ENCODE results near the gene METTL2B.
A peak's percentile ranks its signal among the peaks of the same experiment; 100 is the strongest.
"Not testable (repeated sequence)": the region's sequence is repeated elsewhere in the genome, so short reads cannot be mapped to it uniquely, and the experiment has no call there.

METTL2B gene

DNA sequence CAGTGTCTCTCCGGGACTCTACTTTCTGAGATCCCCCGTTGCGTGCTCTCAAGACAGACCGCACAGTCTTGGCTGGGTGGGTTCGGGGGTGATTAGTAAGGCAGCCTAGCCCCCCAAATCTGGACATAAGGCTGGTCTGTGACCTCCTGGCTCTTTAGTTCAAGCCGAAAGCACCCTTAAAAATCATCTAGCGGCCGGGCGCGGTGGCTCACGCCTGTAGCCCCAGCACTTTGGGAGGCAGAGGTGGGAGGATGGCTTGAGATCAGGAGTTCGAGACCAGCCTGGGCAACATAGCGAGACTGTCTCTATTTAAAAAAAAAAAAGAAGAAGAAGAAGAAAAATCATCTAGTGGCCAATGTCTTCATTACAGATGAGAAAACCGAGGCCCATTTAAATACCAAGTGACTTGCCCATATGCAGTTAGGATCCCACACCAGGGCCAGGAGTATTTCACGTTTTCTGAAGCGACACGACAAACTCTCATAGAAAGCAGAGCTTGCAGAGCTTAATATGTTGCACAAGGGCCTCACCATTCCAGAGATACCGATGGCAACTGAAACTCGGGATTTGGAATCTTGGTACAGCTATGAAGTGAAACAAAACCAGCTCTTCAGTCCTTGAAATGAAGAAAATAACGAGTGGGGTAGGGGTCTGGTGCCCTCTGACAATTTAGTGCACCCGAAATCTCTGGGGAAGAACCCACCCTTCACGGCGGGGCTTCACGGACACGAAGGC lies 21.6 kb upstream of the METTL2B start:
- DNase-seq: no peak

DNA sequence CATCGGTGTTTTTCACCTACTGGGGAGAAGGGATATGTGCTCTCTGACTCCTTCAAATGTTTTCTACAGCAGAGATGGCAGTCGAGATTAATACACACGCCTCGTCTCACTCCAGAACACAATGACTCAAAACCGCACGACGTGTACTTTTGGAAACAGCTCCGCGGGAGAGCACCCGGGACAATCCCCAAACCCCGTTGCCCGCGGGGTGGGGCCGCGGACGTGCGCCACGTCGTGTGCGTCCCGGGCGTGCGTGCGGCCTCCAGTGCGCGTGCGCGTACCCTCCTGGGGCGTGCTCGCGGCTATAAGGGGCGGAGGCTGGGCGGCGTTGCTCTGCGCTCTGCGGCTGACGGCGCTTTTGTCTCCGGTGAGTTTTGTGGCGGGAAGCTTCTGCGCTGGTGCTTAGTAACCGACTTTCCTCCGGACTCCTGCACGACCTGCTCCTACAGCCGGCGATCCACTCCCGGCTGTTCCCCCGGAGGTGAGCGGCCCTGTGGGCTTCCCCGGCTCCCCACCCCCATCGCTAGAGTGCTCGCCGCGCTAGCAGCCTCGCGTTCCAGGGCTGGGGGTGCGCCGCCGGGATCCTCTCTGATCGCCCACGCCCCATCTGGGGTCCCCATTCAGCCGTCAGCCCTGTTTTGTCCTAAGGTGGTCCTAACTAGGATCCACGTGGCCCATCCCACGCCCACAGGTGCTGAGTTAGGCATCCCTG lies 20.8 kb upstream of the METTL2B start, which contains the start of gene HILPDA:
Gene HILPDA, plus strand, starts transcription at position 336 of the 712 bp plus-strand sequence. CDS start 1,391 bp downstream, outside the sequence.
- DNase-seq: peak; percentile 98

DNA sequence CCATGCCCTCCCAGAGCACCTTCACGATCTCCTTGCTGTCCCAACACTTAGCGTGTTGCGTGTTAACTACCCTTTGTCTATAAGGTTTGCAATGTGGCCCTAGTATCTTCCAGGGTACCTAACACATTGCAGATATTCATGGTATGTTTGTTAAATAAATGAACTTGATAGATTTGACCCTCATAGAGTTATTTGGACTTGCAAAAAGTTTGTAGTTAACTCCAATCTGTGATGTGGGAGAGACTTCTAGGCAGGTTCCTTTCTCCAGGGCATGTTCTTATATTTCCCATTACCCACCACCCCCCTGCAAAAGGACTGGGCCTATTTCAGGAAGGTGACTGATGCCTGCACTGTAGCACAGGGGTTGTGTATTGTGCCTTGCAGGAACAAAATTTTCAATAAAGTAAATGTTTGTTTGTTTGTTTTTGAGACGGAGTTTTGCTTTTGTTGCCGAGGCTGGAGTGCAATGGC lies 20.3 kb upstream of the METTL2B start:
- no peak for DNase-seq

DNA sequence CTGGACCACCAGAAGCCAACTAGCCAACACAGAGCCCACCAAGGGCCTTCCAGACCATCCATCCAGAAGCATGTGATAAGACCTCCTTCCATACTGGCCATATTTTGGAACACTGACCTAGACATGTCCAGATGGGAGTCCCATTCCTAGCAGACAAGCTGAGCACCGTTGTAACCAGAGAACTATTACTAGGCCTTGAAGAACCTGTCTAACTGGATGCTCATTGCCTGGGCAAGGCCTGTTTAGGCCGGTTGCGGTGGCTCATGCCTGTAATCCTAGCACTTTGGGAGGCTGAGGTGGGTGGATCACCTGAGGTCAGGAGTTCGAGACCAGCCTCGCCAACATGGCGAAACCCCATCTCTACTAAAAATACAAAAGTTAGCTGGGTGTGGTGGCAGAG lies 19.2 kb upstream of the METTL2B start:
- DNase-seq: not testable (repeated sequence)

DNA sequence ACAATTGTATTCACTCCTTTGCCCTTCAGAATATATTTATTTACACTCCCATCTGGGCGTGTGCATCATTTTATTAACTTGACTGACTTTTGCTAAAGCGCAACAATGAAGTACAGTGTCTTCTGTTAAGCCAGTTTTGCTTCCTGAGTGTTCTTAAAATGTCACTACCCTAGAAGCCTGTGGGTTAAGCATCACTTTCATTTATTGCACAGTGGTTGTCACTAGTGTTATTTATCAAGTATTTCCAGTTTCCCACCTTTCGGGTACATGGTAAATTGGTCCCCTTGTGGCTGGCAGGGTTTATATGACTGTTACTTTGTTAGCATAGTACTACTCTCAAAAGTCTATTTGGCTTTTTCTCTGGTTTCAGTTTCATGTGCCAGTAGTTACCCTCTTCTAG lies 17.6 kb upstream of the METTL2B start:
- no peak for DNase-seq

DNA sequence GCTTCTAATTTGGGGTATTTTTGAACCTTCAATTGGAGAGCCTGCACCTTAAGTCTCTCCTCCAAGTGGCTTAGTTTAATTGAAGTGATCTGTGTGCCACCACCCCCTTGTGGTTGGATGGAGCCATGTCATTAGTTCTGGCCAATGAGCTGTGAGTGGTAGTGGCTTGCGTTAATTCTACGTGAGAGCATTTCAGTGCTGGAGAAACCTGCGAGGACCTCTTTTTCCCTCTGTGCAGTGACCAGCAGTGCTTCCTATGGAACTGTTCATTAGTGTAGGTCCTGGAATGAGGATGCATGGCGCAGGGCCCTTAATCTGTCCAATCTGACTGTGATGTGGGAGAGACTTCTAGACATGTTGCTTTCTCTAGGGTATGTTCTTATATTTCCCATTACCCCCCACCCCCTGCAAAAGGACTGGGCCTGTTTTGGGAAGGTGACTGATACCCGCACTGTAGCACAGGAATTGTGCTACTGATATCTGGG lies 17.1 kb upstream of the METTL2B start:
- DNase-seq: peak; percentile 61

DNA sequence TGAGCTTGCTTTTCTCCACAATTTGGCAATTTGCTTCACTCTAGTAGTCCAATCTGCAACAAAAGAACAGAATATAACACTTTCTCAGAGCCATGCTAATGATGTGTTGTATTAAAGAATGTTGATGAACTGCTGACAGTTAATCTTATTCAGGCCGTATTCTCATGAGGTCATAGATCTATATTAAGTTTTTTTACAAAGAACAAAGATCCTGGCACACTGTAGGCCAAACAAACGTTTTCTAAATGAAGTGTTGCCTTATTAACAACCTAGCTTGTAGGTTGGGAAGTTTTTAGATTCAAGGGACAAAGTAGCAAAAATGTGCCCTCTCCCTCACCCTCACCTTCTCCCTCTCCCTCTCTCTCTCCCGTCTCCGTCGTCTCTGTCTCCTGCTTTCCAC lies 14.1 kb upstream of the METTL2B start:
- no peak for DNase-seq

DNA sequence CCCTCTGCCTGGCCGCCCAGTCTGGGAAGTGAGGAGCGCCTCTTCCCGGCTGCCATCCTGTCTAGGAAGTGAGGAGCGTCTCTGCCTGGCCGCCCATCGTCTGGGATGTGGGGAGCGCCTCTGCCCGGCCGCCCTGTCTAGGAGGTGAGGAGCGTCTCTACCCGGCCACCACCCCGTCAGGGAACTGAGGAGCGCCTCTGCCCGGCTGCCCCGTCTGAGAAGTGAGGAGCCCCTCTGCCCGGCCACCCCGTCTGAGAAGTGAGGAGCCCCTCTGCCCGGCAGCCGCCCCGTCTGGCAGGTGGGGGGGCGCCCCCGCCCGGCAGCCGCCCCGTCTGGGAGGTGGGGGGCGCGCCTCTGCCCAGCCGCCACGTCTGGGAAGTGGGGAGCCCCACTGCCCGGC lies 13.2 kb upstream of the METTL2B start:
- not testable (repeated sequence) for DNase-seq

DNA sequence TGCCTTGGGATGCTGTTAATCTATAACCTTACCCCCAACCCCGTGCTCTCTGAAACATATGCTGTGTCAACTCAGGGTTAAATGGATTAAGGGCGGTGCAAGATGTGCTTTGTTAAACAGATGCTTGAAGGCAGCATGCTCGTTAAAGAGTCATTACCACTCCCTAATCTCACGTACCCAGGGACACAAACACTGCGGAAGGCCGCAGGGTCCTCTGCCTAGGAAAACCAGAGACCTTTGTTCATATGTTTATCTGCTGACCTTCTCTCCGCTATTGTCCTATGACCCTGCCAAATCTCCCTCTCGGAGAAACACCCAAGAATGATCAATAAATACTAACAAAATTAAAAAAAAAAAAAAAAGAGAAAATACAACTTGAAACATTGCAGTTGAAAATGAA lies 12.6 kb upstream of the METTL2B start:
- DNase-seq: not testable (repeated sequence)

DNA sequence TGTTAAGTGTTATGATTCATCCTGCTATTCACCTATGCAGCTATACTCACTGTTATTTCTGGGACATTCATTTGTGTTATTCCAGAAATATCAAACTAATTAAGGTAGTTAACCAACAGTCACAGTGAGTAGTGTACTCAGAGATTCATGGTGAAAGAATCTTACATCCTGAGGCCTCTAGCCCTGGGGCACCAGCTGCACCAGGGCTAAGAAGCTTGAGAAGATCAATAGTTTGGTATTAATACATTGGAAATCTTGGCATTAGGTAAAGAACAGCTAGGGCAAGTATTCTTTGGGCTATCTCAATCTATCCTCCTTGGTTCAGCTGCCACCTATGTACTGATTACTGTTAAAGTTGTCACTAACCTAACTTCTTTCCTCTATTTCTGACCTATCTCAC lies 9.7 kb upstream of the METTL2B start:
- DNase-seq: not testable (repeated sequence)

DNA sequence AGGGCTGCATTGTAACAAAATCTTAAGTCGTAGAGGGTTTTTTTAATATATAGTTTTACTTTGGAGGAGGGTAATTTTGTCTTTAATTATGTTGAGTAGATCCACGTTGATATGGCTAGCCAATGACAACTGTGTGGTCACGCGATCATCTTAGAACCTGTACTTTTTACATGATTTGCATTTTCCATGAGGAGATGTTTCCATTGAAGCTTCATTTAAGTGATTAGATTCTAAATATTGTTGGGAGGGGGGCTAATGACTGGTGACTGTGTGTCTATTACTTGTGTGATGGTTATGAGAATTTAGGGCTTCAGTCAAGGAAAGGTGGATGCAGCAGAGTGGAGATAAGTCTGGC lies 765 bp downstream of the METTL2B start:
- not testable (repeated sequence) for DNase-seq

DNA sequence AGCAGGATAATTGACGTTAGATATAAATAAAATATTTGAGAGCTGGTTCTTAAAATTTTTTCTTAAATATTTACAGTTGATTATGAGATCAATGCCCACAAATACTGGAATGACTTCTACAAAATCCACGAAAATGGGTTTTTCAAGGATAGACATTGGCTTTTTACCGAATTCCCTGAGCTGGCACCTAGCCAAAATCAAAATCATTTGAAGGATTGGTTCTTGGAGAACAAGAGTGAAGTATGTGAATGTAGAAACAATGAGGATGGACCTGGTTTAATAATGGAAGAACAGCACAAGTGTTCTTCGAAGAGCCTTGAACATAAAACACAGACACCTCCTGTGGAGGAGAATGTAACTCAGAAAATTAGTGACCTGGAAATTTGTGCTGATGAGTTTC lies 2.5 kb downstream of the METTL2B start:
- DNase-seq: not testable (repeated sequence)

DNA sequence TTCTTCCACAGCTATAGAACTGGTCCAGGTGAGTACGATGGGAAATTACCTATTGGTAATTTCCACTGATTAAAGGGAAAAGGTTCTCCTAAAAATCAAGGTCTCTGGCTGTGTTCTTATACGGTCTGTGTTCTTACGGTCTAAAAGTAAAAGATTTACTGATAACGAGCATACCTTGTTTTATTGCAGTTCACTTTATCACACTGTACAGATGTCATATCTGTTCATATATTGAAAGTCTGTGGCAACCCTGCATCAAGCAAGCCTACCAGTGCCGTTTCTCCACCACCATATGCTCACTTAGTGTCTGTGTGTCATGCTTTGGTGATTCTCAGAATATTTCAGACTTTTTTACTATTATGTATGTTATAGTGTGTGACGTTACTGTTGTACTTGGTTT lies 11.6 kb downstream of the METTL2B start:
- DNase-seq: not testable (repeated sequence)

DNA sequence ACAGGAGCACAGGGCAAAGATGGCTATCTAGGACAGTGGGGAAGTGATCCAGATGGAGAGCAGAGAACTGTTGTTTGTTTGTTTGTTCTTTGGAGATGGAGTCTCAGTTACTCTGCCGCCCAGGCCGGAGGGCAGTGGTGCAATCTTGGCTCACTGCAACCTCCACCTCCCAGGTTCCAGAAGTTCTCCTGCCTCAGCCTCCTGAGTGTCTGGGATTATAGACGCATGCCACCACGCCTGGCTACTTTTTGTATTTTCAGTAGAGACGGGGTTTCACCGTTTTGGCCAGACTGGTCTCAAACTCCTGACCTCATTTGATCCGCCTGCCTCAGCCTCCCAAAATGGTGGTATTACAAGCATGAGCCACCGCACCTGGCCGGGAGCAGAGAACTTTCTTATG lies 20.9 kb downstream of the METTL2B start:
- no peak for DNase-seq

DNA sequence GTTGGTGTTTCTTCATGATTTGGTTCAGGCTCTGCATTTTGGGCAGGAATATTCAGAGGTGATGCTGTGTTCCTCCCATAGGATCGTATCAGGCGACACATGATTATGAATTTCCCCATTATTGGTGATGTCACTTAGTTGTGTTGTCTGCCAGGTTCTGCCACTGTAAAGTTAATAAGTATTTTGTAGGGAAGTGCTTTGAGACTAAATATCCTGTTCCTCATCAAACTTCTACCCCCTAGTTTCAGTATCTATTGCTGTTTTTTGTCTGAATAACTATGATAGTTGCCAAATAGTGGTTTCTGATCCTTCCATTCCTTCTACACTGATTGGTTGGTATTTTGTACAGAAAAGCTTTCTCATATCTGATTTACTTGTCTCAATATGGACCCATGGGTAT lies 28.9 kb downstream of the METTL2B start:
- DNase-seq: not testable (repeated sequence)

DNA sequence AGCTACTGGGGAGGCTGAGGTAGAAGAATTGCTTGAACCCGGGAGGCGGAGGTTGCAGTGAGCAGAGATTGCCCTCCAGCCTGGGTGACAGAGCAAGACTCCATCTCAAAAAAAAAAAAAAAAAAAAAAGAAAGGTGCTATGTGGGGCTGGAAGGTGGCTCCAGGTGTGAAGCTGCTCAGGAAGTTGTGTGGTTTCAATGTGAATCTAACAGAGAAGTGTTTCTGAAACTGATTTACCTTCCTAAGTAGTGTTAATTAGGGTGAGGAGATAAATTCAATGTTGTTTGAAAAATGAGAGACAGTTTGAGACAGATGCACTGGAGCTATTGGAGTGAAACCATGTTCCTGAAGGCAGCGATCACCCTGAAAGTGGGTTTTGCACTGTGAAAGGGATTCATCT lies 30.3 kb downstream of the METTL2B start:
- not testable (repeated sequence) for DNase-seq

DNA sequence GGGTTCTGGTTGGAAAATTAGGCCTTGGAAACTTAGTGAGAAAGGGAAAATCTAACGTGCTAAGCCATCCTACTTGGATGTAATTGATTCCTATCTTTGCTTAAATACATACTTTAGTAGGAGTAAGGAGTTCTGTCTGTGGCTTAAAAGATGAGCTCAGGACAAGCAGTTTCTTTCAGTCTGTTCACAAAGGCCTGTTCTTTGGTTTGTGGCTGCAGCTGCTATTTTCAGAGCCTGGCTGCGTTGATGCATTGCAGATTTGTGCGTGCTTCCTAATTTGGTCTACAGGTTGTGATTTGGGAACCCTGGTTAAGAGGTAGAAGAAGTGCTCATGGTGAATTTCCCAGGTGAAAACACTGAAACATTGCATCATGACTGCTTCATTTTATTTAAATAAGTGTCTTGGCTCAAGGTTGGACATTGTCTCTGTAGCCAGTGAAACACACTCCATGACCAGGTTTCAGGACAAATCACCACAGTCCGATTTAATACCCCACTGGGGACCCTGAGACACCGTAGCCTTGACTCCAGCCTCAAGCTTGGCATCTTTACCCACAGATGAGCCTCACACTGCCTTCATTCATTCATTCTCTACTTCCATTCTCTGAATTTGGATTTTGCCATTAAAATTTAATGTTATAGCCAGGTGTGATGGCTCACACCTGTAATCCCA lies 30.9 kb downstream of the METTL2B start:
- DNase-seq: not testable (repeated sequence)

DNA sequence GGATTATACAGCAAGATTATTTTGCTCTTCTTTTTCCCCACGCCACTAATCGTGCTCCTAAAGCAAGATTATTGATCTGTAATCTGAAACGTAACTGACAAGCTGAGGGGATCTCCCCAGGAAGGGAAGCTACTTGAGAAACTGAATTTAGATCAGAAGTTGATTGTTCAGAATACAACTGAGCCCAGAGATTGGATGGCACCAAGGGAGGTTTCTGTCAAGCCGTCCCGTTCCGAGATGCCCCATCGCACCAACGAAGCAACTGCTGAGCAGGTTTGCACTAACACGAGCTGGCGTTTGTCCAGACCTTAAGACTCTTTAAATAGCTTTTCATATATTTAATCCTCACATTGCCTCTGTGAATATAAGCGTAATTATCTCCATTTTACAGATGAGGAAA lies 35.1 kb downstream of the METTL2B start:
- DNase-seq: not testable (repeated sequence)

DNA sequence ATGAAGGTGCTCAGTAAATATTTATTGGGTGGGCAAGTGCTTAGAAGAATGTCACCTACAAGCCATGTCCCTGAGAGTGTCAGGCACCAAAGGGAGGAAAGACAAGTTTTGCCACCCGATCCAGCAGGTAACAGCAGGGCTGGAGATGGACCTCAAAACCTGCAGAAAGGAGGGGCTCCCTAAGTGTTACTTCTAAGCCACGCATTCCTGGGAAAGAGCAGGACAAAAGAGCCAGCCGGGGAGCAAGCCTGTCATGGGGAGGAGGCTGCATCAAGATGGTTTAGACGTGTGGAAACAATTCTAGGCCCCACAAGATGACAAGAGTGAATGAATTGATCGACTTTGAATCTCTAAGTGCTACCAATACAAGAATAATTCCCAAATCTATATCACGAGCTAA lies 38.7 kb downstream of the METTL2B start:
- not testable (repeated sequence) for DNase-seq

DNA sequence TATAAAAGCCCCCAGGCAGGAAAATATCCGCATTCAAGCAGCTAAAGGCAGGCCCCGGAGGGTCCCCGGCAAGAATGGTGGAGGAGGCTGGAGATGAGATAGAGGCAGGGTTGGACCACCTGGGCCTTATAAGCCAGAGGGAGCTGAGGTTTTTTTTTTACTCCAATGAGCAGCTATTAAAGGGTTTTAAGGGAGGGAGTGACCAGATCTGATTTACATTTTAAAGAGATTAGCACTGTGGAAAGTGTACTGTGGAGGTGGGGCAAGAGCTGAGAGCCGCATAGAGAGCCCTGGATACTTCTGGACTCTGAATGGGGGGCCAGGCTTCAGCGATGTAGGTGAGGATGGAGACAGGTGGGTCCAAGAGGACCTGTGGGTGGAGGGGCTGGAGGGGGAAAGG lies 40.5 kb downstream of the METTL2B start:
- DNase-seq: not testable (repeated sequence)

DNA sequence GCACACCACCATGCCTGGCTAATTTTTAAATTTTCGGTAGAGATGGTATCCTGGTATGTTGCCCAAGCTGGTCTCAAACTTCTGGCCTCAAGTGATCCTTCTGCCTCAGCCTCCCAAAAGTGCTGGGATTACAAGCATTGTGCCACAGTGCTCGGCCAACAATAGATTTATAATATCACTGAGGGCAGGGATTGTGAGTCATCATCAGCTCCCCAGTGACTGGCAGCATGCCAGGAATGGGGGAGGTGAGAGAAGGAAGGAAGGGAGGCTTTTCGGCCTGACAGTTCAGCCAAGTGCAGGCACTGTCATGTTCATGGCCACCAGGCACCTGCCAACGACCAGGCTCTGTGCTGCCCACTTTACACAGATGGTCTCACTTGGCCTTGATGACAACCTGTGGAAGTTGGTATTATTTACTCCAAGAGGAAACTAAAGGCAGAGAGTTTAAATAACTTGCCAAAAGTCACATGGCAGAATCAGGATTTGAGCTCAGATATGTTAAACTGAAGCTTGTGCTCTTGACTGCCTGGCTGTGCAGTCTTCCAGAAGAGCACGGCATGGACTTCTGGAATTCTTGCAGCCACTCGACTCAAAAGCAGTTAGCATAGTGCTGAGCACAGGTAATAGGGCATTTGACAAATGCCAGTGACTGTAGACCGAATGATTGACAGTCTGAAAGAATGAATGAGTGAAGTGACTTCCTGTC lies 46.8 kb downstream of the METTL2B start:
- peak; percentile 76 for DNase-seq

DNA sequence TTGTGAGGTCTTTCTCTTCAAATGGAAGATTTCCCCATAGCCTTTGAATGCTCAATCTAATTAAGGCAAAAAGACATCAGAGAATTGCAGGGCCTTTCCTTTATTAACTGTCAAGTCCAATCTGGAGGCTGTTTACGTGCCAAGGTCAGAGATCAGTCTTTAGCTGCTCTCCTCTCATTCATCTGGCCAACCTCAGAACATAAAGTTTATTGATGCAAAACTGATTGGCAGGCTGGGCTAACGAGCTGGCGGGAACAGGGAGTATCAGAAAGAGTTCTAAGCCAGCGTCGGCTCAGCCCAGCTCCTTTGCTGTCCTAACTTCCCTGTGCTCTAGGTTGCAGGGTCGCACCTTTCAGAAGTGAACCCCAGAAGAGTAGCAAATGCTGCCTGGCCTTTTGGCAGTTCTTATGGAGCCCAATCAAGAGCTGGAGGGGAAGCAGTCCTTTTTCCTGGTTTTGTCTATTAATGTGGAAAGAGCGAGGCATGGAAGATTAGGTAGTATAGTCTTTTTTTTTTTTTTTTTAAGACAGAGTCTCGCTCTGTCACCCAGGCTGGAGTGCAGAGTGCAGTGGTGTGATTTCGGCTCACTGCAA lies 47.5 kb downstream of the METTL2B start:
- not testable (repeated sequence) for DNase-seq
